T-helper 2 cell (primary cell): ENCODE measurements around the gene TMEM259.

Experiments used
- DNase-seq, 5 experiments: peaks; one replicate each; pipeline versions ENCODE4 v3.0.0 to v3.0.0-alpha.2; 2012 to 2022

Gene TMEM259

GRCh38 chr19:1015782-1016646, 4.9 kb downstream of the TMEM259 start:
- no peak for DNase-seq

- no peak for DNase-seq
Observed at GRCh38 chr19:1015061-1015781, 5.7 kb downstream of the TMEM259 start.

DNA sequence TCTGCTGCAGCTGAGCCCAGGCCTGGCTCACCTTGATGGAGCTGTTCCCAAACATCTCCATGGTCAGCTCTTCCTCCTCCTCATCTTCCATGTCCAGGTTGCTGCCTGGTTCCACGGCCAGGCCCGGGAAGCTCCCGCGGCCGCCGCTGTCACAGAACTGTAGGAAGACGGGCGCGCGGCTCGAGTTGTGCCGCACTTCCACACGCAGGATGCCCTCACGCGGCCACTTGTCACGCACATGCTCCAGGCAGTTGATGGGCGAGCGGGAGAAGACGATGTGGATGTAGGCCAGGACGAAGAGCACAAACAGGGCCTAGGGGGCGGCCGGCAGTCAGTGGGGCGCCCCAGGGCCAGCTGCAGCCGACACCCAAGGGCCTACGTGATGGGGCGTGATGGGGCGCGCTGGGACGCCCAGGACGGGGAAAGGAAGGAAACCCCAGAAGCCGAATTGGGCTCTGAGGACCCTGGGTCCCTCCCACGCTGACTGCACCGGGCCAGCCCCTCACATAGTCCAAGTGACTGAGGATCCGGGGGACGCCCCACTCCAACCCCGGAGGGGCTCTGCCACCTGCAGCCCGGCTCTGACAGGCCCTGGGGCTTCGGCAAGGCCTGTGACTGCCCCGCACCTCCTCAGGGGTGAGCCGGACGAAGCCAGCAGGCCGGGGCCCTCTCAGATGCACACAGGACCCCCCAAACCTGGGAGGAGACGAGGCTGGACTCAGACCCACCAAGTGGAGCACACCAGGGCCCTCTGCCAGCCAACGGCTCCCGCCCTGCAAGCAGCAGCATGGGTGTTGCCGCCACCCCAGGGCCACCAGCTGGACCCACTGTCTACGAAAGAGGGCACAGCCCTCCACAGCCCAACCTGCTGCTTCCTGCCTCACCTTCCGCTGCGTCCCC, 6.5 kb downstream of the TMEM259 start:
- DNase-seq, result no peak

GRCh38 chr19:1013218-1013617, 7.7 kb downstream of the TMEM259 start:
- no peak for DNase-seq

DNA sequence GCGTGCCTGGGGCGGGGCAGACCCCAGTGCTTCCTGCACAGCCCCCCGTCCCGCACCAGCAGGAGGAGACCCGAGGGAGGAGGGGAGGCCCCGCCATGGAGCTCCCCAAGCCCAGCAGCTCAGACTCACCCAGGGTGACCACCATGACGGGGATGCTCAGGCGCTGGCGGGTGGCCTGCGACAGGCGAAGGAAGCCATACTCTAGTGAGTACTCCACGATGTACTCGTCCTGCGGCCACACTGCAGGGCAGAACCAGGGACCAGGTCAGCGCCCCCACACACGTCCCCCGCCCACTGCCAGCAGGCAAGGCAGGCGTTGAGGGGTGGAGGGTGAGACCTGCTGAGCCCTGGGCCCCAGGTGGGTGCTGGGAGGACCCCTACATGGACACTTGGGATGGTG, 8.6 kb downstream of the TMEM259 start:
- no peak for DNase-seq

- no peak for DNase-seq
Observed at GRCh38 chr19:1011831-1012333, 9.0 kb downstream of the TMEM259 start.

- no peak for DNase-seq
Observed at GRCh38 chr19:1010586-1011510, 10.1 kb downstream of the TMEM259 start.

DNA sequence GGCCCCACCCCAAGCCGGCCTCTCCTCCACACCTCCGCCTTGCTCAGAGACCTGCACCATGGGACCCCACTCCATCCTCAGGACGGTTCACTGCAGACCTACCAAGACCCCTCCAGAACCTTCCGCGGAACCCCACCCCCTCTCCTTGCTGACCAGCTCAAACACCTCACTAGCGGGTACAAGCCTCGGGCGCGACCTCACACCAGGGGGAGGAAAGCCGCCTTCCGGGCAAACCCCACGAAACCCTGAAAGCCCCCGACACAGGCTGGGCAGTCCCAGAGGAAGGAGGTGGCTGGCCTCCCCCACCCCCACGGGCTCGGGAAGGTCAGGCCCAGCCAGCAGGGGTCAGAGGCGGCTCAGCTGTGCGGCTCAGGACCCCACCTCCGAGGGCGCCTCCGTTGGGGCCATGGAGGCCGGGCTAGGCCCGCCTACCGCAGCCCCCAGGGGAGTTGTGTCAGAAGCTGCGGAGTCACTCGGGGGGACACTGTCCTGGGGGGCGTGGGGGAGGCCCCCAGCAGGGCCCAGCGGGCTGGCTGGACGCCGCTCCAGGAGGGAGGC, 10.9 kb downstream of the TMEM259 start:
- DNase-seq, result no peak

DNA sequence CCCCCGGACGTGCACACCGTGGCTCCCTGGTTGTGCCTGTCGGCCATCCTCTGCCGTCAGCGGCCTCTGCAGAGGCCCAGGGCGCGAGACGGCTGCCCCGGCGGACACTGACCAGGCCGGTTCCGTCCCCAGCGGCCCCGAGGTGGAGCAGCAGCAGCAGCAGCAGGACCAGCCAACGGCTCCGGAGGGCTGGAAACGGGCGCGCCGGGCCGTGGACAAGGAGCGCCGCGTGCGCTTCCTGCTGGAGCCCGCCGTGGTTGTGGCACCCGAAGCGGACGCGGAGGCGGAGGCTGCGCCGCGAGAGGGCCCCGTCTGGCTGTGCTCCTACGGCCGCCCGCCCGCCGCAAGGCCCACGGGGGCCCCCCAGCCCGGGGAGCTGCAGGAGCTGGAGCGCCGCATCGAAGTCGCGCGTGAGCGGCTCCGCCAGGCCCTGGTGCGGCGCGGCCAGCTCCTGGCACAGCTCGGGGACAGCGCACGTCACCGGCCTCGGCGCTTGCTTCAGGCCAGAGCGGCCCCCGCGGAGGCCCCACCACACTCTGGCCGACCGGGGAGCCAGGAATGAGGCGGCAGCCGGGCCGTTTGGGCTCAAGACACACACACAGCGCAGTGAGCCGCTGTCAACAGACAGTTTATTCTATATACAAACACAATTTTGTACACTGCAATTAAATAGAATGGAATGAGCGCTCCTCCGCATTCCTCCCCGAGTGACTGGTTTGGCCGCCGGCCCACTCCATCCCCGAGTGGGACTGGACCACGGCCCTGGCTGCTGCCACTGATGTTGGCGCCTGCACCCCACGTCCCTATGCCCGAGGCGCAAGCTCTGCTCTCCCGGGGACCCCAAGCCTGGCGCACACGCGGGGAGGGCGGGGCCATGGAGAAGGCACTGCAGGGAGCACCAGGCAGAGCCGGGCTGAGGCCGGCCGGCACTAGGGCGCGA, 11.6 kb downstream of the TMEM259 start:
- DNase-seq, result no peak

GRCh38 chr19:1008268-1009040, 12.5 kb downstream of the TMEM259 start:
- no peak for DNase-seq

DNA sequence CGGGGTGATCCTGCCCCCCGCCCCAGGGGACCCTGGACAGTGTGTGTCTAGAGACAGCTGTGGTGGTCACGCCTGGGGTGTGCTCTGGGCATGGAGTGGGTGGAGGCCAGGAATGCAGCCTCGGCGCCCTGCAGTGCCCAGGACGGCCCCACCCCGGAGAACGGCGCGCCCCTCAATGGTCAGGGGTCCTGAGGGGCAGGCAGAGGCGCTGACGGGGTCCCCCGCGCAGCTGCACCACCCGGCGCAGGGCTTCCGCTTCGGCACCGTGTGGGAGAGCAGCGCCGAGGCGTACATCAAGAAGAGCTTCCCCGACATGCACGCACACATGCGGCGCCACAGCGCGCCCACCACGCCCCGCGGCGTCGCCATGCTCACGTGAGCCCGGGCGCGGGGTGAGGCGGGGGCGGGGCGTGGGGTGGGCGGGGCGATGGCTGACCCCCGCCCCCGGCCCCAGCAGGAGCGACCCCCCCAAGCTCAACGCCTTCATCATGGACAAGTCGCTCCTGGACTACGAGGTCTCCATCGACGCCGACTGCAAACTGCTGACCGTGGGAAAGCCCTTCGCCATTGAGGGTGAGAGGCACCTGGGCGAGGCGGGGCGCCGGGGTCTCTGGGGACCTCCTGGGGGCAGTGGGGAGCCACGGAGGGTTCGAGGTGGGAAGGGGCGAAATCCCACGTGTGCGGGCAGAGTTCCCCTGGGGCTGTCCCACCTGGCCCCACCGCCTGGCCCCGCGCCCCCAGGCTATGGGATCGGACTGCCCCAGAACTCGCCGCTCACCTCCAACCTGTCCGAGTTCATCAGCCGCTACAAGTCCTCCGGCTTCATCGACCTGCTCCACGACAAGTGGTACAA, 13.3 kb downstream of the TMEM259 start:
- DNase-seq, result no peak

DNA sequence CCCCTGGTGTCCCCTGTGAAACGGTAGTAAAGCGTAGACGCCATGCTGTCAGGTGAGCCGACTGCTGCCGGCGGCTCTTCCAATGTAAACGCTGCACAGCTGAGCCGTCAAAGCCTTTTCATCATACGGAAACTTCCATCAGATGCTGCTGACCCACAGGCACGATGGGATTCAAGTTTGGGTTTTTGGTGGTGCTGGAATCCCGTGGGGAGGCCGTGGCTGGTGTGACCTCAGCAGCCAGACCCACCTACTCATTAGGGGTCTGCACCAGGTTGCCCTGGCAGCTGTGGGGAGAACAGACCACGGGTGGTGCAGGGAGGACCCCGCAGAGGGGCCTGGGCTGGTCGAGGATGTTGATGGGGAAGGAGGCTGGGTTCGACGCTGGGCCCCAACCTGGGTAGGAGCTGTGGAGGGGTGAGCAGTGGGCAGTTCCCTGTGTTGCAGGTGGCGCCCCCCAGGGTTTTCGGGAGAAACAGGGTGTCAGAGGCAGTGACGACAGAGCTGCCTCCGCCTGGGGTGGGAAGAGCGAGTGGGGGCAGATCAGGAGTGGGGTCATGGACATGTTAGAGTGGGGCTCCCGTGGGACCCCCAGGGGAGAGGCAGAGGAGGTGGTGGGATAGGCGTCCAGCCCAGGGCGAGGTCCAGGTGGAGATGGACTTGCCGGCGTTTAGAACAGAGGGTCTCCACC, 14.1 kb downstream of the TMEM259 start:
- DNase-seq, result no peak

DNA sequence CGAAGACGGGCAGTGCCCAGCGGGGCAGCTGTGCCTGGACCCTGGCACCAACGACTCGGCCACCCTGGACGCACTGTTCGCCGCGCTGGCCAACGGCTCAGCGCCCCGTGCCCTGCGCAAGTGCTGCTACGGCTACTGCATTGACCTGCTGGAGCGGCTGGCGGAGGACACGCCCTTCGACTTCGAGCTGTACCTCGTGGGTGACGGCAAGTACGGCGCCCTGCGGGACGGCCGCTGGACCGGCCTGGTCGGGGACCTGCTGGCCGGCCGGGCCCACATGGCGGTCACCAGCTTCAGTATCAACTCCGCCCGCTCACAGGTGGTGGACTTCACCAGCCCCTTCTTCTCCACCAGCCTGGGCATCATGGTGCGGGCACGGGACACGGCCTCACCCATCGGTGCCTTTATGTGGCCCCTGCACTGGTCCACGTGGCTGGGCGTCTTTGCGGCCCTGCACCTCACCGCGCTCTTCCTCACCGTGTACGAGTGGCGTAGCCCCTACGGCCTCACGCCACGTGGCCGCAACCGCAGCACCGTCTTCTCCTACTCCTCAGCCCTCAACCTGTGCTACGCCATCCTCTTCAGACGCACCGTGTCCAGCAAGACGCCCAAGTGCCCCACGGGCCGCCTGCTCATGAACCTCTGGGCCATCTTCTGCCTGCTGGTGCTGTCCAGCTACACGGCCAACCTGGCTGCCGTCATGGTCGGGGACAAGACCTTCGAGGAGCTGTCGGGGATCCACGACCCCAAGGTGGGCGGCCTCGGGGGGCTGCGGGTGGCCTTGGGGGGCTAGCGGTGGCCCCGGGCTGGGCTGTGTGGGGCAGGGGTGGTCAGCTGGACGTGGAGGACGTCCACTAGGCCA, 15.9 kb downstream of the TMEM259 start:
- no peak for DNase-seq

GRCh38 chr19:1004204-1004802, 16.6 kb downstream of the TMEM259 start:
- DNase-seq, result no peak

DNA sequence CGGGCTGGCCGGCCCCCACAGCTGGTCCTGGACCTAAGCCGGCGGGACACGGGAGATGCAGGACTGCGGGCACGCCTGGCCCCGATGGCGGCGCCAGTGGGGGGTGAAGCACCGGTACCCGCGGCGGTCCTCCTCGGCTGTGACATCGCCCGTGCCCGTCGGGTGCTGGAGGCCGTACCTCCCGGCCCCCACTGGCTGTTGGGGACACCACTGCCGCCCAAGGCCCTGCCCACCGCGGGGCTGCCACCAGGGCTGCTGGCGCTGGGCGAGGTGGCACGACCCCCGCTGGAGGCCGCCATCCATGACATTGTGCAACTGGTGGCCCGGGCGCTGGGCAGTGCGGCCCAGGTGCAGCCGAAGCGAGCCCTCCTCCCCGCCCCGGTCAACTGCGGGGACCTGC, 17.6 kb downstream of the TMEM259 start:
- no peak for DNase-seq

GRCh38 chr19:1002600-1002999, 18.3 kb downstream of the TMEM259 start:
- no peak for DNase-seq
